K562 (cell line): ENCODE results near the gene ARHGAP32. TPM values are rescaled to one million over a fixed set of nuclear protein-coding genes. Genes with fewer than 3 reads are reported as not detected.

Experiments used
- ATAC-seq: fragments of 200-7000 bp; cut with Tn5 transposase; 3 replicates; pipeline ENCODE4 v1.9.1; 2020; ENCODE audit warnings: moderate library complexity
- BruUV-seq: library from RNA; stranded (reverse); fragments of 400-500 nt; replicated peaks from 2 replicates; lab custom pipeline; 2021; lab: Mats Ljungman, UMichigan
- CTCF ChIA-PET: fragments of 300-600 bp; formaldehyde crosslinking; extraction: SDS; loops from one replicate; lab custom pipeline; 2021; ENCODE audit warnings: low intra/inter-chr PET ratio; lab: Yijun Ruan, JAX
- POLR2A ChIA-PET: fragments of 300-600, 350-650 bp; sonication (Branson Sonifier 250); formaldehyde crosslinking; extraction: SDS; loops from one replicate; lab custom pipeline; 2021; ENCODE audit warnings: antibody characterized with exemption, inconsistent platforms; lab: Yijun Ruan, JAX
- DNase-seq, 4 experiments: peaks; one replicate each; pipeline versions ENCODE4 v3.0.0 to v3.0.0-alpha.2; 2011 to 2018; ENCODE audit warnings: low spot score in 3 of 4, mixed read lengths in 3 of 4; ENCODE audit errors: extremely low read depth in 1 of 4
- FAIRE-seq: peaks from 2 replicates; lab custom pipeline; 2011; peaks lifted over from hg19 to GRCh38; lab: Jason Lieb, UNC
- H2AFZ ChIP-seq: 2 replicates; pipeline ENCODE4 v1.6.0; 2011; ENCODE audit warnings: low read depth, low read length, control low read depth, inconsistent platforms
- H3K27ac ChIP-seq: fragments of 200-600 bp; 3 replicates; pipeline ENCODE4 v1.8.0; 2011; ENCODE audit warnings: low read depth, mild to moderate bottlenecking, control low read depth, inconsistent platforms, low read length, moderate library complexity, mixed read lengths; ENCODE audit errors: extremely low read depth
- H3K27me3 ChIP-seq, 2 experiments: fragments of 300-600 bp in 1 of 2; 2 replicates in 1 of 2; 3 replicates in 1 of 2; pipeline versions ENCODE4 v1.6.0 to v1.8.0; 2011; ENCODE audit warnings: inconsistent platforms in 2 of 2, low read length in 2 of 2, mild to moderate bottlenecking in 1 of 2, mixed read lengths in 1 of 2, moderate library complexity in 1 of 2; ENCODE audit not compliant: control insufficient read depth in 2 of 2, insufficient read depth in 2 of 2
- H3K36me3 ChIP-seq: fragments of 300-600 bp; 3 replicates; pipeline ENCODE4 v1.8.0; 2011; ENCODE audit warnings: mild to moderate bottlenecking, low read length, inconsistent platforms; ENCODE audit not compliant: control insufficient read depth, insufficient read depth
- H3K4me1 ChIP-seq, 2 experiments: fragments of 200-600 bp in 1 of 2; replicated peaks in 1 of 2; 2 replicates in 1 of 2; 3 replicates in 1 of 2; pipeline versions ENCODE4 v1.5.1 to v1.8.0; 2011; ENCODE audit warnings: inconsistent platforms in 2 of 2, low read length in 2 of 2, mild to moderate bottlenecking in 1 of 2, mixed read lengths in 1 of 2, moderate library complexity in 1 of 2; ENCODE audit not compliant: control insufficient read depth in 2 of 2, insufficient read depth in 2 of 2
- H3K4me2 ChIP-seq: 2 replicates; pipeline ENCODE4 v1.6.1; 2011; ENCODE audit warnings: low read length, control low read depth, inconsistent platforms, mixed read lengths; ENCODE audit not compliant: insufficient read depth
- H3K4me3 ChIP-seq: fragments of 200-600 bp; sonication (generic), shearing (Covaris generic); 2 replicates; pipeline ENCODE4 v1.5.1; 2016; ENCODE audit warnings: control low read depth, inconsistent platforms
- H3K79me2 ChIP-seq: fragments of 200-600 bp; 3 replicates; pipeline ENCODE4 v1.8.0; 2011; ENCODE audit warnings: low read length, inconsistent platforms; ENCODE audit not compliant: control insufficient read depth, insufficient read depth
- H3K9ac ChIP-seq, 2 experiments: 2 replicates each; pipeline versions ENCODE4 v1.6.0 to v1.6.1; 2011; ENCODE audit warnings: low read depth in 2 of 2, low read length in 2 of 2, control low read depth in 1 of 2, inconsistent platforms in 1 of 2, mild to moderate bottlenecking in 1 of 2, mixed read lengths in 1 of 2; ENCODE audit not compliant: insufficient read depth in 1 of 2
- H3K9me1 ChIP-seq: one replicate; pipeline ENCODE4 v1.6.0; 2011; ENCODE audit warnings: inconsistent platforms, mild to moderate bottlenecking, low read length, moderate library complexity; ENCODE audit not compliant: control insufficient read depth, insufficient read depth
- H3K9me3 ChIP-seq: replicated peaks from 2 replicates; pipeline ENCODE4 v1.5.1; 2011; ENCODE audit warnings: low read depth, low read length, inconsistent platforms; ENCODE audit not compliant: control insufficient read depth, insufficient read depth
- H4K20me1 ChIP-seq: replicated peaks from 2 replicates; pipeline ENCODE4 v1.6.1; 2011; ENCODE audit warnings: low read length, inconsistent platforms, mixed read lengths; ENCODE audit not compliant: control insufficient read depth, insufficient read depth
- CHD1 ChIP-seq: fragments of 200-600 bp; sonication (generic); IDR thresholded peaks from one replicate; pipeline ENCODE4 v1.6.1; 2012; ENCODE audit warnings: mild to moderate bottlenecking, moderate library complexity, low read length, inconsistent platforms
- NR2C2 ChIP-seq, 2 experiments: fragments of 200-800 bp in 1 of 2; sonication (Bioruptor generic) in 1 of 2; sonication (generic) in 1 of 2; formaldehyde crosslinking in 1 of 2; IDR thresholded peaks; 2 replicates each; pipeline versions ENCODE4 v1.6.1 to v1.8.0; 2016 to 2022; ENCODE audit warnings: mild to moderate bottlenecking in 1 of 2, missing compliant biosample characterization in 1 of 2, missing genetic modification characterization in 1 of 2, missing genetic modification reagents in 1 of 2
- PURB ChIP-seq: sonication (generic); formaldehyde crosslinking; IDR thresholded peaks from 2 replicates; pipeline ENCODE4 v1.9.0; 2021; ENCODE audit warnings: low read depth, mild to moderate bottlenecking, missing genetic modification reagents
- ZNF644 ChIP-seq: fragments of 200-800 bp; sonication (Bioruptor generic); IDR thresholded peaks from 2 replicates; pipeline ENCODE4 v1.6.1; 2016; ENCODE audit warnings: low read depth, missing genetic modification characterization, missing compliant biosample characterization
- ZNF766 ChIP-seq: fragments of 200-800 bp; sonication (Bioruptor generic); conservative IDR thresholded peaks from 2 replicates; pipeline ENCODE4 v1.6.1; 2016; ENCODE audit warnings: missing genetic modification characterization, missing compliant biosample characterization
- WGBS: fragments of 100-300 bp; shearing (Covaris generic); methylation state at CpG from one replicate; pipeline ENCODE4 v1.1.6; 2016; ENCODE audit warnings: low coverage, mixed read lengths; ENCODE audit not compliant: insufficient coverage; ENCODE audit errors: missing lambda C conversion rate; 5-methylcytosine and 5-hydroxymethylcytosine counted together
- in situ Hi-C: fragments of 300-500 bp; cut with MboI; formaldehyde crosslinking; loops from 4 replicates; pipeline ENCODE4 v1.15.0; 2018; ENCODE audit warnings: inconsistent platforms, mixed read lengths
- intact Hi-C: fragments of 100-400 bp; cut with micrococcal nuclease; formaldehyde crosslinking; loops from 2 replicates; pipeline ENCODE4 v1.14.2; 2022
- polyA plus RNA-seq, 8 experiments: library from polyadenylated mRNA; depleted of rRNA in 4 of 8; stranded (reverse) in 5 of 8; unstranded in 3 of 8; fragments of >200 nt; fragmentation: Nextera tagmentation in 2 of 8; fragmentation: Illumina TruSeq in 1 of 8; extraction: Ambion mirVana in 2 of 8; extraction: Trizol in 1 of 8; gene quantifications; 2 replicates each; pipeline versions ENCODE4 v1.2.1 to v1.2.3, GENCODE V29; 2011 to 2014; ENCODE audit warnings: inconsistent platforms in 1 of 8, missing spikeins in 1 of 8
- total RNA-seq, 7 experiments: library from RNA; depleted of rRNA in 6 of 7; stranded (reverse); fragments of >200 nt in 6 of 7; fragmentation: Illumina TruSeq in 2 of 7; extraction: Trizol in 2 of 7; gene quantifications; 2 replicates each; pipeline versions ENCODE4 v1.2.1 to v1.2.3, GENCODE V29; 2011 to 2021; ENCODE audit warnings: low replicate concordance in 1 of 7
- TF ChIP-seq, protein P1 (sequence below): sonication (generic); formaldehyde crosslinking; IDR thresholded peaks from 2 replicates; pipeline ENCODE4 v1.8.0; 2022; ENCODE audit warnings: mild to moderate bottlenecking, missing genetic modification reagents
- TF ChIP-seq, protein P2 (sequence below): sonication (generic); formaldehyde crosslinking; IDR thresholded peaks from 2 replicates; pipeline ENCODE4 v1.8.1; 2023; ENCODE audit warnings: mild to moderate bottlenecking, missing genetic modification reagents
- TF ChIP-seq, protein P3 (sequence below): fragments of 250-450 bp; sonication (Bioruptor Pico); IDR thresholded peaks from 2 replicates; pipeline ENCODE4 v1.5.0; 2020; ENCODE audit warnings: mild to moderate bottlenecking, borderline replicate concordance

Gene ARHGAP32
- total and polyA plus RNA-seq, 9 of the 15 experiments (the other 6 are each of a cell fraction or from before 2014, with no cell fraction given), result 0.18 TPM; not detected in 8

DNA sequence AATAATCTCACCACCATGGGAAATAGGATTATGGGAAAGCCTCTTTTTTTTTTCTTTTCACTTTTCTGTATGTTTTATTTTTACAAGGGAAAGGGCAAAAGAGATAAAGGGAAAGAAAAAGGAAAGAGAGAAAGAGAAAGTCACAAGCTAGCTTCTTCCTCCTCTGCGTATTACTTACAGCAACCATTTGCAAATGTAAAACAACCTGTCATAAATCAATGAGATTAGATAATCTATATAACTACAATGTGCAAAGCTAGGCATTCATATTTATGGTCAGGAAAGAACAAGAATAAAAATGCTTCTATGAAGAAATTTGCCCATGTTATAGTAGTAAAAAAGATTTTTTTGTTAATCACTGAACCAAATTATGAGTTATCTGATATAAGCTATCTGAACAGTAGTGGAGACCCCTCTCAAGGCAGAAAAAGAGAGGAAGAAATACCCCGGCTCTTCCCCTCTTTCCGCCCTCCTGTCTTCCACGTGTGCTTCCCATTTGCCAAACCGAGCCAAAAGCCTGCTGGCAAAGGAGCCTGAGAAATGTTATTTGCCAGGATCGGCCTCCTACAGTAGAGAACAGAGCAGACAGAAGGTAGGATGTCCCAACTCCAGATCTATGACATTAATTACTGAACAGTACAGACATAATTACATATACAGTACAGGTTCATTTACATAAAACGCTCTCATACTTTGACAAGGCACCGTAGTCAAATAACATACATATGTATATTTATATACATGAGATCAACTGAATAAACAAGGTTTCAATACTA, 50.2 kb downstream of the ARHGAP32 start:
- POLR2A ChIA-PET, result no interaction called here
- Histone ChIP-seq H3K9me1 (no peaks in the 10 kb centered on the region), H3K27me3 (no peaks in the 10 kb centered on the region), H2AFZ (no peak overlapping the region), H3K27ac (no peak overlapping the region), H4K20me1 (no peaks in the 10 kb centered on the region), H3K9ac (no peak overlapping the region), H3K9me3 (no peaks in the 10 kb centered on the region), H3K4me1 (no peaks in the 10 kb centered on the region), H3K4me3 (no peak overlapping the region), H3K79me2 (no peaks in the 10 kb centered on the region), H3K36me3 (no peaks in the 10 kb centered on the region)
- DNase-seq, result no peak
- ATAC-seq, result no peak
- intact Hi-C loops (no loop called here), in situ Hi-C loops (no loop called here)
- no TSS peak for BruUV-seq
- no peak for FAIRE-seq
- WGBS, result 7% methylated on average over 8 of the region's 8 CpGs
- CTCF ChIA-PET, result no interaction called here
- TF ChIP-seq, protein P1, sequence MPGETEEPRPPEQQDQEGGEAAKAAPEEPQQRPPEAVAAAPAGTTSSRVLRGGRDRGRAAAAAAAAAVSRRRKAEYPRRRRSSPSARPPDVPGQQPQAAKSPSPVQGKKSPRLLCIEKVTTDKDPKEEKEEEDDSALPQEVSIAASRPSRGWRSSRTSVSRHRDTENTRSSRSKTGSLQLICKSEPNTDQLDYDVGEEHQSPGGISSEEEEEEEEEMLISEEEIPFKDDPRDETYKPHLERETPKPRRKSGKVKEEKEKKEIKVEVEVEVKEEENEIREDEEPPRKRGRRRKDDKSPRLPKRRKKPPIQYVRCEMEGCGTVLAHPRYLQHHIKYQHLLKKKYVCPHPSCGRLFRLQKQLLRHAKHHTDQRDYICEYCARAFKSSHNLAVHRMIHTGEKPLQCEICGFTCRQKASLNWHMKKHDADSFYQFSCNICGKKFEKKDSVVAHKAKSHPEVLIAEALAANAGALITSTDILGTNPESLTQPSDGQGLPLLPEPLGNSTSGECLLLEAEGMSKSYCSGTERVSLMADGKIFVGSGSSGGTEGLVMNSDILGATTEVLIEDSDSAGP (CRISPR knock-in tag), result no peak
- TF ChIP-seq, all 486 proteins: peak for 0
- H3K4me2 ChIP-seq, result no peak overlapping the region

DNA sequence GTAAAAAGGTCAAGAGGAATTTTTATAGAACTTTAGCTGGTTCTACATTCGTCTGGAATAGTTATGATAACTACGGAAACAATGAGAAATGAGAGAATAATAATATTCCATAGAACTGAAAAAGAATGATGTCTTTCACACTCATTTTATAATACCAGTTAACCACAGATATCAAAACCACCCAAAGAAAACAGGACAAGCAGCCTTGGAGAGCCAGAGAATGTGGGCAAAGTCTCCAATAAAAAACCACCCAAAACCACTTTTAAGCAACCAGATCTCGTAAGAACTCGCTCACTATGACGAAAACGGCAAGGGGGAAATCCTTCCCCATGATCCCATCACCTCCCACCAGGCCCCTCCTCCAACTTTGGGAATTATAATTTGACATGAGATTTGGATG, 60.8 kb downstream of the ARHGAP32 start:
- H3K4me1 ChIP-seq, result no peaks in the 10 kb centered on the region
- BruUV-seq, result no TSS peak
- no peak overlapping the region for H3K27ac ChIP-seq
- no peak overlapping the region for H3K4me3 ChIP-seq
- 0% methylated on average over 6 of the region's 6 CpGs for WGBS
- intact Hi-C loops, result no loop called here
- no peak overlapping the region for H3K4me2 ChIP-seq
- no peak overlapping the region for H3K9ac ChIP-seq
- no peak overlapping the region for H2AFZ ChIP-seq
- FAIRE-seq, result no peak
- no peaks in the 10 kb centered on the region for H3K9me1 ChIP-seq
- no peaks in the 10 kb centered on the region for H3K36me3 ChIP-seq
- no peaks in the 10 kb centered on the region for H3K9me3 ChIP-seq
- no peak for ATAC-seq
- ChIA-PET CTCF (no interaction called here), POLR2A (no interaction called here)
- H3K27me3 ChIP-seq, result no peaks in the 10 kb centered on the region
- no peaks in the 10 kb centered on the region for H3K79me2 ChIP-seq
- in situ Hi-C loops, result no loop called here
- no peaks in the 10 kb centered on the region for H4K20me1 ChIP-seq
- DNase-seq, result no peak
- TF ChIP-seq, protein P2, sequence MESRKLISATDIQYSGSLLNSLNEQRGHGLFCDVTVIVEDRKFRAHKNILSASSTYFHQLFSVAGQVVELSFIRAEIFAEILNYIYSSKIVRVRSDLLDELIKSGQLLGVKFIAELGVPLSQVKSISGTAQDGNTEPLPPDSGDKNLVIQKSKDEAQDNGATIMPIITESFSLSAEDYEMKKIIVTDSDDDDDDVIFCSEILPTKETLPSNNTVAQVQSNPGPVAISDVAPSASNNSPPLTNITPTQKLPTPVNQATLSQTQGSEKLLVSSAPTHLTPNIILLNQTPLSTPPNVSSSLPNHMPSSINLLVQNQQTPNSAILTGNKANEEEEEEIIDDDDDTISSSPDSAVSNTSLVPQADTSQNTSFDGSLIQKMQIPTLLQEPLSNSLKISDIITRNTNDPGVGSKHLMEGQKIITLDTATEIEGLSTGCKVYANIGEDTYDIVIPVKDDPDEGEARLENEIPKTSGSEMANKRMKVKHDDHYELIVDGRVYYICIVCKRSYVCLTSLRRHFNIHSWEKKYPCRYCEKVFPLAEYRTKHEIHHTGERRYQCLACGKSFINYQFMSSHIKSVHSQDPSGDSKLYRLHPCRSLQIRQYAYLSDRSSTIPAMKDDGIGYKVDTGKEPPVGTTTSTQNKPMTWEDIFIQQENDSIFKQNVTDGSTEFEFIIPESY (CRISPR knock-in tag), result no peak
- TF ChIP-seq ZNF644, result no peak
- no peak for TF ChIP-seq ZNF766 (CRISPR knock-in tag)
- no peak for TF ChIP-seq PURB (CRISPR knock-in tag)
- TF ChIP-seq CHD1, result no peak
- no peak for TF ChIP-seq NR2C2 (CRISPR knock-in tag; IDR thresholded peaks at IDR 0.05)
- TF ChIP-seq NR2C2 (tag; IDR thresholded peaks at IDR 0.05), result no peak
- TF ChIP-seq, protein P3, sequence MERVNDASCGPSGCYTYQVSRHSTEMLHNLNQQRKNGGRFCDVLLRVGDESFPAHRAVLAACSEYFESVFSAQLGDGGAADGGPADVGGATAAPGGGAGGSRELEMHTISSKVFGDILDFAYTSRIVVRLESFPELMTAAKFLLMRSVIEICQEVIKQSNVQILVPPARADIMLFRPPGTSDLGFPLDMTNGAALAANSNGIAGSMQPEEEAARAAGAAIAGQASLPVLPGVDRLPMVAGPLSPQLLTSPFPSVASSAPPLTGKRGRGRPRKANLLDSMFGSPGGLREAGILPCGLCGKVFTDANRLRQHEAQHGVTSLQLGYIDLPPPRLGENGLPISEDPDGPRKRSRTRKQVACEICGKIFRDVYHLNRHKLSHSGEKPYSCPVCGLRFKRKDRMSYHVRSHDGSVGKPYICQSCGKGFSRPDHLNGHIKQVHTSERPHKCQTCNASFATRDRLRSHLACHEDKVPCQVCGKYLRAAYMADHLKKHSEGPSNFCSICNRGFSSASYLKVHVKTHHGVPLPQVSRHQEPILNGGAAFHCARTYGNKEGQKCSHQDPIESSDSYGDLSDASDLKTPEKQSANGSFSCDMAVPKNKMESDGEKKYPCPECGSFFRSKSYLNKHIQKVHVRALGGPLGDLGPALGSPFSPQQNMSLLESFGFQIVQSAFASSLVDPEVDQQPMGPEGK, result no peak
